NB4 (cell line): ENCODE data around the gene ANXA4.

Source experiments
- DNase-seq: peaks from one replicate; pipeline ENCODE4 v3.0.0; 2010; ENCODE audit warnings: low read depth
- H3K4me3 ChIP-seq: one replicate; pipeline ENCODE4 v1.5.1; 2011; ENCODE audit warnings: mild to moderate bottlenecking, low read depth, low read length, moderate library complexity
- CTCF ChIP-seq: IDR thresholded peaks from one replicate; pipeline ENCODE4 v1.5.1; 2012; ENCODE audit warnings: low read depth, low read length
- MYC ChIP-seq: IDR thresholded peaks from 2 replicates; pipeline ENCODE4 v1.6.1; 2011; ENCODE audit warnings: low read depth, low read length
- POLR2A ChIP-seq: IDR thresholded peaks from 2 replicates; pipeline ENCODE4 v1.6.1; 2011; ENCODE audit warnings: mild to moderate bottlenecking; ENCODE audit not compliant: insufficient read length; ENCODE audit errors: extremely low read depth
- TF ChIP-seq, protein P1 (sequence below): IDR thresholded peaks from 2 replicates; pipeline ENCODE4 v1.6.1; 2011; ENCODE audit warnings: low read depth, low read length

Gene ANXA4

GRCh38 chr2:69789772-69790600 lies 48.1 kb downstream of the ANXA4 start:
- DNase-seq: no peak
- TF ChIP-seq MYC: no peak
- TF ChIP-seq, protein P1, sequence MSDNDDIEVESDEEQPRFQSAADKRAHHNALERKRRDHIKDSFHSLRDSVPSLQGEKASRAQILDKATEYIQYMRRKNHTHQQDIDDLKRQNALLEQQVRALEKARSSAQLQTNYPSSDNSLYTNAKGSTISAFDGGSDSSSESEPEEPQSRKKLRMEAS: no peak
- H3K4me3 ChIP-seq: no peak overlapping the region

DNA sequence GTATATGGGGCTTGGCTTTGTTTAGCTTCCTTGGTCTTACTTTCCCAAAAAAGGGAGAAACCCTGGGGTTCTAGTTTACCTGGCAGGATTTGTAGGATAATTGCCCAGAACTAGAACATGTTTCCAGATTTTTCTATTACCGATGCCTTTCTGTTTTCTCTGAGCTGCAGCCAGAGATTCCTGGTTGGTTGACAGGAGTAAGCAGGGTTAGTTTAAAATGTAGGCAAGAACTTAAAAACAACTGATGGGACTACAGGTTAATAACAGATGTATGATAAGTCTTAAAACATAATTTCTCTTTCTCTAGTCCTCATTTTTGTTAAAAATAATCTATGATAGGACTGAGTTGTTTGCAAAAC lies 48.6 kb downstream of the ANXA4 start:
- DNase-seq: no peak
- no peak overlapping the region for H3K4me3 ChIP-seq
- TF ChIP-seq, protein P1: no peak
- TF ChIP-seq POLR2A (no peak), MYC (no peak), CTCF (no peak)

- TF ChIP-seq POLR2A (no peak), MYC (no peak), CTCF (no peak)
- TF ChIP-seq, protein P1: no peak
- no peak overlapping the region for H3K4me3 ChIP-seq
- DNase-seq: peak; percentile 72
These were observed 49.1 kb downstream of the ANXA4 start for GRCh38 chr2:69791045-69791444.

- no peak overlapping the region for H3K4me3 ChIP-seq
- TF ChIP-seq, protein P1: no peak
- no peak for TF ChIP-seq CTCF
- TF ChIP-seq POLR2A: no peak
- no peak for TF ChIP-seq MYC
- no peak for DNase-seq
These were observed 54.2 kb downstream of the ANXA4 start for GRCh38 chr2:69796174-69796573.

DNA sequence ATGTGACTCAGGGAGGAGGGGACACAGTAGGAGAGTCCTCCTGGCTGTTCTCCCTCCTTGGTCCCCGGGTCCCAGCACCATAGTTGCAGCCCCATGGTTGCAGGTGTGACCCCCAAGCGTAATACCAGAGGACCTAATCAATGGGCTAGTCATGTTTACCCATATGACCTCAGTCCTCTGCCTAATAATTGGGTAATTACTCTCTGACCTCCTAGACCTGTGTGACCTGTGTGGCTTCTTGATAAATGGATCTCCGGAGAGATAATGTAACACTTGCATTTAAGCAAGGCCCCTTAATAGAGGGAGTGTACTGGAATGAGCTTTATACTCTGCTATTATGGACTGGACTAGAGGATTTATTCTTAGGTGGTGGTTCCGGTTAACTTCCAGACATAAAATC lies 55.3 kb downstream of the ANXA4 start:
- TF ChIP-seq POLR2A: no peak
- TF ChIP-seq, protein P1: no peak
- TF ChIP-seq CTCF: no peak
- no peak for TF ChIP-seq MYC
- no peak for DNase-seq
- H3K4me3 ChIP-seq: no peak overlapping the region

DNA sequence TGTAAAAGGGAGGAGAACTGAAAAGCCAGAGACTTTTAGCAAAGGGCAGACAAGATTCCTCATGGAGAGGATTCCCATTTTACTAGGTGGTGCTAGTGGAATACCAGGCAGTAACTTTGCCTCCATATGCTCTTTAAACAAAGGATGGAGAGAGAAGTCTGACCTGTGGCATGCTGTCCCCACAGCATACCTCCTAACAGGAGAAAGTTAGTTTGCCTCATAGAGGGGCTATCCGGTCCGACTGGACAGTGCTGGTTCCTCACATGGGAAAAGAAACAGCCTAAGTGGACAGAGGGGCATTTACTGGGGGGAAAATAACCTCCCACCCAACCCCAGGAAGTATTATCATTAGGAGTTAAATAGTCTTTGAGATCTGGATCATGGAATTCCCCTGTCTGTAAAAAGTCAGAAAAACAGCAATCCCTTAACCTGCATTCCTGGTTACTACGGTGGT lies 55.9 kb downstream of the ANXA4 start:
- TF ChIP-seq POLR2A: no peak
- TF ChIP-seq MYC: no peak
- no peak for TF ChIP-seq CTCF
- no peak for DNase-seq
- no peak overlapping the region for H3K4me3 ChIP-seq
